ENCODE measurements around the gene KIAA0232. TPM values are rescaled to one million over a fixed set of nuclear protein-coding genes. Genes with fewer than 3 reads are reported as not detected.
A peak's percentile ranks its signal among the peaks of the same experiment; 100 is the strongest.

KIAA0232 gene
- total RNA-seq, 1 experiment from 2014 or later = 5.5 TPM

DNA sequence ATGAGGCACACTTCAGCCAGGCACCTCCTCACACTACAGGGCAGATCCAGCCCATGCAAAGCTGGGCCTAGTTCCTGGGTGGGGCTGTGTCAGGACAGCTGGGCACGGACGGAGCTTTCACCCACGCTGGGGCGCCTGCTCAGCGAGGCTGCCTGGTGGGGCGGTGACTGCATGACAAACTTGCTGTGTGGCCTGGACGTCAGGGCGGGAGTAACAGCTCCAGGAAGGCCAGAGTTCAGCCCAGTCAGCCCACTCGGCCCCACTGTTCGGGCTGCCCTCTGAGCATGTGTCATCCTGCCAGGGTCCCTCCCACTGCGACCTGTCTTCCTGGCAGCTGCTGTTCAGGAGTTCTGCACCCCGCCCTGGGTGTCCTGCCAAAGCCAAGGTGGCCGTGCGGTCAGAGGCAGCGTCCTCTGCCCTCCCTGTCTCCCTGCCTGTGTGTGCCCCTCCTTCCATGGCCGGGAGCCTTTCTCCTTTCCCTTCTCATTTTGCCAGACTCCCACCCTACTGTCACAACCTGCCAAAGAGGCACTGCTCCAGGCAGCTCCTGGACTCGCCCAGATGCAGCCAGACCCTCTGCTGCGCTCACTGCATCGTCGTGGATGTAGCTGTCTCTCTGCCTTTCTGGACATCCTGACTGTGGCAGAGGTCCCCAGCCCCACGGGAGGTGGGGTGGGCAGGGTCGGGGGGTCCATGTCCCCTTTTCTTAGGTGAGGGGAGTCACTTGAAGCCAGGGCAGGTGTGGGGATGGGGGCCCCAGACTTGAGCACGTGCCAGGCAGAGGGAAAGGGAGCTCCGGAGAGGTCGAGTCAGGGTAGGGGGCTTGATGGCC, 33.0 kb upstream of the KIAA0232 start:
- H3K27ac ChIP-seq (ENCODE audit: low read length) = peak overlapping the region; percentile 88
- peak; percentile 76 for DNase-seq
- peak overlapping the region; percentile 63 for H2AFZ ChIP-seq (ENCODE audit: low read length)
- no peaks in the 10 kb centered on the region for H3K9me3 ChIP-seq (ENCODE audit: low read length)
- POLR2A ChIA-PET (ENCODE audit: unreplicated experiment) = no interaction called here
- H3K4me1 ChIP-seq (ENCODE audit: insufficient read depth, low read length) = peaks cover 57% of the 10 kb centered on the region
- no peaks in the 10 kb centered on the region for H3F3A ChIP-seq (ENCODE audit: low read length, unreplicated experiment)
- no peaks in the 10 kb centered on the region for H3K36me3 ChIP-seq (ENCODE audit: low read depth, low read length)
- H3K27me3 ChIP-seq (ENCODE audit: low read length) = no peaks in the 10 kb centered on the region
- CTCF ChIA-PET = no interaction called here
- H3K4me3 ChIP-seq (ENCODE audit: low read length) = no peak overlapping the region
- H3K4me2 ChIP-seq (ENCODE audit: low read length) = peak overlapping the region; percentile 68
- H3K9ac ChIP-seq (ENCODE audit: low read length) = peak overlapping the region; percentile 63
- peak; percentile 71 for ATAC-seq
- no peaks in the 10 kb centered on the region for H3K9me2 ChIP-seq (replicated peaks; ENCODE audit: low read length)
- intact Hi-C loops (cut with micrococcal nuclease) = no loop called here
- TF ChIP-seq, protein P1, sequence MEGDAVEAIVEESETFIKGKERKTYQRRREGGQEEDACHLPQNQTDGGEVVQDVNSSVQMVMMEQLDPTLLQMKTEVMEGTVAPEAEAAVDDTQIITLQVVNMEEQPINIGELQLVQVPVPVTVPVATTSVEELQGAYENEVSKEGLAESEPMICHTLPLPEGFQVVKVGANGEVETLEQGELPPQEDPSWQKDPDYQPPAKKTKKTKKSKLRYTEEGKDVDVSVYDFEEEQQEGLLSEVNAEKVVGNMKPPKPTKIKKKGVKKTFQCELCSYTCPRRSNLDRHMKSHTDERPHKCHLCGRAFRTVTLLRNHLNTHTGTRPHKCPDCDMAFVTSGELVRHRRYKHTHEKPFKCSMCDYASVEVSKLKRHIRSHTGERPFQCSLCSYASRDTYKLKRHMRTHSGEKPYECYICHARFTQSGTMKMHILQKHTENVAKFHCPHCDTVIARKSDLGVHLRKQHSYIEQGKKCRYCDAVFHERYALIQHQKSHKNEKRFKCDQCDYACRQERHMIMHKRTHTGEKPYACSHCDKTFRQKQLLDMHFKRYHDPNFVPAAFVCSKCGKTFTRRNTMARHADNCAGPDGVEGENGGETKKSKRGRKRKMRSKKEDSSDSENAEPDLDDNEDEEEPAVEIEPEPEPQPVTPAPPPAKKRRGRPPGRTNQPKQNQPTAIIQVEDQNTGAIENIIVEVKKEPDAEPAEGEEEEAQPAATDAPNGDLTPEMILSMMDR (conservative IDR thresholded peaks at IDR 0.05; ENCODE audit: low read depth, low read length) = no peak
- no peak for TF ChIP-seq EZH2 (IDR thresholded peaks at IDR 0.05; ENCODE audit: low read length, unreplicated experiment)
- no peak for TF ChIP-seq EZH2phosphoT487 (IDR thresholded peaks at IDR 0.05; ENCODE audit: borderline replicate concordance, low read length)
- no peaks in the 10 kb centered on the region for H3K79me2 ChIP-seq (ENCODE audit: low read length)
- H4K20me1 ChIP-seq (ENCODE audit: low read length) = no peaks in the 10 kb centered on the region
- no TSS peak for BruUV-seq (replicated peaks)

DNA sequence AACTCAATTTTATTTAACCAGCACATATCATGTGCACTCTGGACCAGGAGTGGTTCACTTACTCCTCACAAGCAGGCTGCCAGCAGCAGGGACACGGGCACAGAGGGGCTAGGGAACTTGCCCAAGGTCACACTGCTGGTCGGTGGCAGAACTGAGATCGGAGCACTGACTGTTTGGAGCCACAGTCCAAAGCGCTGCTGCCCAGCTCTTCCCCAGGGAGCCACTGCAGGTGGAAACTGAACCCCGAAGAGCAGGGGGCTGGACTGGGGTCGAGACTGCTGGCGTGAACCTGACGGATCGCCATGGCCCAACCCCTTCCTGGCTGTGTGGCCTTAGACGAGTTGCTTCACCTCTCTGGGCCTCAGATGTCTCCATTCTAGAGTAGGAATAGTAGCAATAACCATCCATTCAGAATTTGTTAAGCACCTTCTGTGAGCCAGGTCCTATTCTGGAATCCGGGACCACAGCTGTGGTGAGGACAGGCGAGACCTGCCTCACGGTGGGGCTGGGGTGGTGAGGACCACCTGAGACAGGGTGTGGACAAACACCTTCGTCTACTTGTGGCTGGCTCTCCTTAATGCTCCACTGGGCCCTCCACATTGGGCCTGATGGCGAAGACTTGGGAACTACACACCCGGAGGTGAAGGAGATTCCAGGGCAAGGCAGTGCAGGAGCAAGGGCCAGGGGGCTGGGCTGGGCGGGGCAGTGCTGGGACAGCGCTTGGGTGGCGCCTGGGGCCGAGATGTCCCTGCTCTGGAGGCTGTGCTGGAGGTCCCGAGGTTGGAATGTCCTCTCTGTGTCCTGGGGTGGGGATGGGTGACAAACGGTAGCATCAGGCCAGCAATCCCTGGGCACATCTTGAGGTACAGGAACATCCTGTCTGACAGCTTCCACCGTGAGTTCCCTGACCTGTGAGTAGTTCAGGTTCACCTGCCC, 32.0 kb upstream of the KIAA0232 start:
- ChIA-PET CTCF (no interaction called here), POLR2A (ENCODE audit: unreplicated experiment) (no interaction called here)
- H3K79me2 ChIP-seq (ENCODE audit: low read length) = no peaks in the 10 kb centered on the region
- H4K20me1 ChIP-seq (ENCODE audit: low read length) = no peaks in the 10 kb centered on the region
- peak overlapping the region; percentile 48 for H3K9ac ChIP-seq (ENCODE audit: low read length)
- H3K4me2 ChIP-seq (ENCODE audit: low read length) = peak overlapping the region; percentile 60
- no peaks in the 10 kb centered on the region for H3K27me3 ChIP-seq (ENCODE audit: low read length)
- no peaks in the 10 kb centered on the region for H3K9me2 ChIP-seq (replicated peaks; ENCODE audit: low read length)
- DNase-seq = peak; percentile 61
- peak overlapping the region; percentile 88 for H3K27ac ChIP-seq (ENCODE audit: low read length)
- no peaks in the 10 kb centered on the region for H3K9me3 ChIP-seq (ENCODE audit: low read length)
- H2AFZ ChIP-seq (ENCODE audit: low read length) = peak overlapping the region; percentile 56; the same call in 1 of the 2 replicates
- H3K4me3 ChIP-seq (ENCODE audit: low read length) = no peak overlapping the region
- no peaks in the 10 kb centered on the region for H3K36me3 ChIP-seq (ENCODE audit: low read depth, low read length)
- intact Hi-C loops (cut with micrococcal nuclease) = no loop called here
- peaks cover 57% of the 10 kb centered on the region for H3K4me1 ChIP-seq (ENCODE audit: insufficient read depth, low read length)
- no TSS peak for BruUV-seq (replicated peaks)
- no peak for ATAC-seq
- H3F3A ChIP-seq (ENCODE audit: low read length, unreplicated experiment) = no peaks in the 10 kb centered on the region
- TF ChIP-seq, protein P1 (conservative IDR thresholded peaks at IDR 0.05; ENCODE audit: low read depth, low read length) = no peak
- no peak for TF ChIP-seq EZH2phosphoT487 (IDR thresholded peaks at IDR 0.05; ENCODE audit: borderline replicate concordance, low read length)
- TF ChIP-seq EZH2 (IDR thresholded peaks at IDR 0.05; ENCODE audit: low read length, unreplicated experiment) = no peak
